Right cardiac atrium (tissue), 5 donors: ENCODE measurements around the gene ANO1. TPM values are rescaled to one million over a fixed set of nuclear protein-coding genes. Genes with fewer than 3 reads are reported as not detected.

Experiments used
- ATAC-seq, 2 donors: fragments of 200-7000 bp; cut with Tn5 transposase; one replicate each; pipeline versions ENCODE4 v1.8.0 to v1.9.1; 2020; ENCODE audit warnings: moderate library complexity in 2 of 2, mild to moderate bottlenecking in 1 of 2
- DNase-seq, 3 donors: peaks; one replicate each; pipeline ENCODE4 v3.0.0-alpha.2; 2020
- H3K27ac ChIP-seq: one replicate; pipeline ENCODE4 v1.5.1; 2013; ENCODE audit warnings: mild to moderate bottlenecking, low read length, control low read depth, moderate library complexity
- H3K27me3 ChIP-seq: one replicate; pipeline ENCODE4 v1.6.1; 2013; ENCODE audit not compliant: control insufficient read depth, insufficient read depth
- H3K4me1 ChIP-seq: one replicate; pipeline ENCODE4 v1.6.1; 2013; ENCODE audit warnings: low read length; ENCODE audit not compliant: control insufficient read depth, insufficient read depth
- H3K4me3 ChIP-seq: one replicate; pipeline ENCODE4 v1.5.1; 2013; ENCODE audit warnings: low read length, control low read depth
- H3K9me3 ChIP-seq: one replicate; pipeline ENCODE4 v1.6.1; 2013; ENCODE audit warnings: low read length; ENCODE audit not compliant: control insufficient read depth
- WGBS: extraction: QIAGEN DNeasy Blood & Tissue Kit; methylation state at CpG from one replicate; pipeline ENCODE4 v1.1.7; 2013; 5-methylcytosine and 5-hydroxymethylcytosine counted together
- intact Hi-C, 4 donors: fragments of 100-400 bp; cut with DNase I; formaldehyde crosslinking; loops; one replicate each; pipeline versions ENCODE4 v1.11.0 to v1.14.0; 2022 to 2023
- polyA plus RNA-seq: library from polyadenylated mRNA; stranded (reverse); fragments of 200-250 nt; gene quantifications from one replicate; pipeline ENCODE4 v1.2.3, GENCODE V29; 2013
- total RNA-seq, 4 donors: library from RNA; stranded (reverse); fragmentation: NEBNext Ultra II Directional; extraction: Animal tissue kit (Norgen Biotek cat#: 25700); gene quantifications; one replicate each; pipeline ENCODE4 v1.2.1, GENCODE V29; 2021
- donor health status: healthy with polysubstance abuse.
- donor health status: DM: no; HTN: yes; CAD: no.
- donor health status: DM: no; HTN: no; CAD: no.
- donor health status: DM: no; HTN: yes; CAD: no; lungs with severe emphysema.
- donor health status: DM: yes; HTN: yes; CAD: no.

Gene ANO1
- total and polyA plus RNA-seq, 5 donors = 6.8 to 18.2 (median 8.8) TPM

DNA sequence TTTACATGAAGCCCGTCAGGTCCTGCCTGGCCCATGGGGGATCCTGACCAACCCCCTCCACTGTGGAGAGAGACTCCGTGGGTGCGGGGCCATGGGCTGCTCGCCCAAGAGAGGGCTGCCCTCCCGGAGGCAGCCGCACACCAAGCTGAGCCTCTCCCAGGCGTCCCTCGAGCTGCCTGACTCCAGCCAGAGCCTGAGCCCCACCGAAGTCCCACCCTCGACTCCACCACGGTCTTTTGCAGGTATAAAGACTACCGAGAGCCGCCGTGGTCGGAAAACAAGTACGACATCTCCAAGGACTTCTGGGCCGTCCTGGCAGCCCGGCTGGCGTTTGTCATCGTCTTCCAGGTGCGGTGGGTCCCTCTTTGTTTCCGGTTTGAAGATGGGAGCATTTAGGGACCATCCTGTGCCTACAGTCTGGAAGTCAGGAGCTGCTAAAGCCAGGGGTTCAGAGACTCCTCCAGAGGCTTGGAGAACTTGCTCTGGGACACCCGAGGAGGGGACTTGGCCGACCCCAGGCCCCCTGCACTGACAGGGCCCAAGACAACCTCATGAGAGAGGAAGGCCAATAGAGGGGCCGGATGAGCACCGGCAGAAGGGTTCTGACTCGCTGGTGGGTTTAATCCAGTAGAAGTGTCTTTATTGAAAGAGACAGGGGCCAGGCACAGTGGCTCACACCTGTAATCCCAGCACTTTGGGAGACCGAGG lies 107.4 kb downstream of the ANO1 start:
- WGBS = 91% methylated on average over 28 of the region's 28 CpGs
- Histone ChIP-seq H3K27me3 (no peaks in the 10 kb centered on the region), H3K9me3 (no peaks in the 10 kb centered on the region), H3K4me1 (no peaks in the 10 kb centered on the region), H3K4me3 (no peak overlapping the region), H3K27ac (no peak overlapping the region)
- DNase-seq (peak in 1 of 3 donors; percentile 42), ATAC-seq (no peak)
- intact Hi-C loops = loop anchor here in 1 of 4 donors (10.0 kb wide), 1 partner anchor 91 kb away; no protein-coding TSS in a partner anchor

DNA sequence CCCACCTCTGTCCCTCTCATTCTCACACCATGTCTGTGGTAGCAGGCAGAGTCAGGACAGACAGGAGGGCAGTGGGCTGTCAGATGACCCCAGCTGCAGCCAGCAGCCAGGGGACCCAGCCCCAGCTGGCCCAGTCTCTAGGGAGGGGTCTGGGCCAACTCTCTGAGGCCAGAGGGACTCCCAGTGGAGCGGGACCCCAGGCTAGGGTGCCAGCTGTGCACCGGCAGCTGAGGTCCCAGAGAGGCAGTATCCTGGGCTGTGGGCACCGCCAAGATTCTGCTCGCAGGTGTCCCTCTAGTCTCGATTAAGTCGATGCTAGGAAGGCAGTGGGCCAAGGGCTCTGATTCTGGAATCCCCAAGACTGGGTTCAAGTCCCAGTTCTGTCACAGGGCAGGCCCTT lies 108.3 kb downstream of the ANO1 start:
- no peak for ATAC-seq
- intact Hi-C loops = loop anchor here in 1 of 4 donors (10.0 kb wide), 1 partner anchor 92 kb away; no protein-coding TSS in a partner anchor
- H3K4me3 ChIP-seq = no peak overlapping the region
- peak in 1 of 3 donors; percentile 27 for DNase-seq
- H3K27ac ChIP-seq = no peak overlapping the region
- no peaks in the 10 kb centered on the region for H3K4me1 ChIP-seq
- H3K9me3 ChIP-seq = no peaks in the 10 kb centered on the region
- 88% methylated on average over 6 of the region's 6 CpGs for WGBS
- no peaks in the 10 kb centered on the region for H3K27me3 ChIP-seq

DNA sequence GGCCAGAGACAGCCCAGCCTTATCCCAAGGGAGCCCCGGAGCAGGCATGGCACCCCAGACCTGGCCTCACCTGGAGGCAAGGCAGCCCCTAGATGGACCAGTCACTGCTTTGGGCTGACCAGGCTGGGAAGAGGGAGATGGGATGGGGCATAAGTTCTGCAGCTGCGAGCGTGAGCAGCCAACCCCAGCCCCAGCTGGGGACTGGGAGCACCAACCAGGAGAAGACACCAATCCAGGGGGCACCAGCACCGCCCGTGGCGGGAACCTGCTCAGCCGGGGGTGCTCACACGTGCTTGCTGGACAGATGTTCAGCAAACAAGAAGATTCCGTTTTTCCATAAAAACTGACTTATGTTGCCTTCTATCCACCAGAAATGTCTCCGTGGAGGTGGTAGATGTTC lies 108.8 kb downstream of the ANO1 start:
- WGBS = 89% methylated on average over 10 of the region's 10 CpGs
- Histone ChIP-seq H3K9me3 (no peaks in the 10 kb centered on the region), H3K4me3 (no peak overlapping the region), H3K27ac (no peak overlapping the region), H3K4me1 (no peaks in the 10 kb centered on the region), H3K27me3 (no peaks in the 10 kb centered on the region)
- DNase-seq (peak in 2 of 3 donors; percentile 4 to 49), ATAC-seq (no peak)
- intact Hi-C loops = loop anchor here in 1 of 4 donors (10.0 kb wide), 1 partner anchor 92 kb away; no protein-coding TSS in a partner anchor

DNA sequence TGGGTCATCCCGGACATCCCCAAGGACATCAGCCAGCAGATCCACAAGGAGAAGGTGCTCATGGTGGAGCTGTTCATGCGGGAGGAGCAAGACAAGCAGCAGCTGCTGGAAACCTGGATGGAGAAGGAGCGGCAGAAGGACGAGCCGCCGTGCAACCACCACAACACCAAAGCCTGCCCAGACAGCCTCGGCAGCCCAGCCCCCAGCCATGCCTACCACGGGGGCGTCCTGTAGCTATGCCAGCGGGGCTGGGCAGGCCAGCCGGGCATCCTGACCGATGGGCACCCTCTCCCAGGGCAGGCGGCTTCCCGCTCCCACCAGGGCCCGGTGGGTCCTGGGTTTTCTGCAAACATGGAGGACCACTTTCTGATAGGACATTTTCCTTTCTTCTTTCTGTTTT lies 109.7 kb downstream of the ANO1 start:
- H3K4me3 ChIP-seq = no peak overlapping the region
- intact Hi-C loops = loop anchor here in 1 of 4 donors (10.0 kb wide), 1 partner anchor 93 kb away; no protein-coding TSS in a partner anchor
- H3K4me1 ChIP-seq = no peaks in the 10 kb centered on the region
- no peaks in the 10 kb centered on the region for H3K27me3 ChIP-seq
- 85% methylated on average over 15 of the region's 15 CpGs for WGBS
- DNase-seq = peak in 1 of 3 donors; percentile 37
- H3K27ac ChIP-seq = no peak overlapping the region
- no peaks in the 10 kb centered on the region for H3K9me3 ChIP-seq
- no peak for ATAC-seq

DNA sequence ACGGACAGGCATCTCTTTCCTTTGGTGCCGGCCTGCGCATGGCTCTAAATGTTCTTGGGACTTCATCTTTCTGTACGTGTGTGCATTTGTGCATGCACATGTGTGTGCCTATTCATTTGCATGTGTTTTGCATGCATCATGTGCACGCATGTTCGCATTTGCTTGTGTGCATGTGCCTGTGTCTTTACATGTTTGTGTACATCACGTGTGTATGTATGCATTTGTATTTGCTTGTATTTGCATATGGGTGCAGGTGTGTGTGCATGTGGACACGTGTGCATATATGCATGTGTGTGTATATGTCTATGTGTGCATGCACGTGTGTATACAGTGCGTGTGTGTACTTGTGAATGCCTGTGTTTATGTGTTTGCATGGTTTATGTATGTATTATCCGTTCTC lies 111.5 kb downstream of the ANO1 start:
- Histone ChIP-seq H3K4me1 (no peaks in the 10 kb centered on the region), H3K27ac (no peak overlapping the region), H3K4me3 (no peak overlapping the region), H3K27me3 (no peaks in the 10 kb centered on the region), H3K9me3 (no peaks in the 10 kb centered on the region)
- ATAC-seq (no peak), DNase-seq (peak in 1 of 3 donors; percentile 8)
- intact Hi-C loops = loop anchor here in 2 of 4 donors (5.0 to 10.0 kb wide), 4 partner anchors 95 to 505 kb away; no protein-coding TSS in a partner anchor
- 88% methylated on average over 11 of the region's 11 CpGs for WGBS

DNA sequence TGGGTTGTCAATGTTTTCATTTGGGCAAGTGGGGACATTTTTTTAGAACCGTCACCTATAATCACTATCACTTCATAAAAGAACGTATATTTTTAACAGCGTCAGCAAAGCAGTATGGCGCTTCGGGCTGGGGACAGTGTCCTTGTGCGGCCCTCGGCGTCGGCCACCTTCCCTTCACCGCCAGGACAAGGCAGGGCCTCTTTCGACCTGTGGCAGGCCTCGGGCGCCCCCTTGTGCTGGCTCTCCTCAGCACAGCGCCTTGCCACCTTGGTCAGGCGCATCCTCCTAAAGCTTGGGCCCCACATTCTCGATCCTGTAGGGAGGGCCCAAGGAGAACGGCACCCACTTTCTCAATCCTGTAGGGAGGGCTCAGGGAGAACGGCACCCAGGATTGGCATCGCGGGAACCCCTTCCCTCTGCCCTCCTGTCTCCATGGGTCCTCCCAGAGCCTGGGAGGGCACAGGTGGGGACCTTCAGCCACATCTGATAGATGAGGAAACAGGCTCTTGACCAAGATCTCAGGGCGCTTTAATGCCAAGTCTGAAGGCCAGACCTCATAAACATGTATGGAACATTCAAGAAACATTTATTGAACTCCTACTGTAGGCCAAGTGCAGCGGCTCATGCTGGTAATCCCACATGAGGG lies 113.5 kb downstream of the ANO1 start:
- 11% methylated on average over 22 of the region's 22 CpGs for WGBS
- intact Hi-C loops = loop anchor here (2.0 to 10.0 kb wide), 4 partner anchors 273 to 507 kb away; no protein-coding TSS in a partner anchor
- ATAC-seq = peak; percentile 90 to 91
- Histone ChIP-seq H3K9me3 (no peaks in the 10 kb centered on the region), H3K27ac (no peak overlapping the region), H3K4me3 (no peak overlapping the region), H3K27me3 (no peaks in the 10 kb centered on the region), H3K4me1 (no peaks in the 10 kb centered on the region)
- peak; percentile 81 to 94 (median 94) for DNase-seq

DNA sequence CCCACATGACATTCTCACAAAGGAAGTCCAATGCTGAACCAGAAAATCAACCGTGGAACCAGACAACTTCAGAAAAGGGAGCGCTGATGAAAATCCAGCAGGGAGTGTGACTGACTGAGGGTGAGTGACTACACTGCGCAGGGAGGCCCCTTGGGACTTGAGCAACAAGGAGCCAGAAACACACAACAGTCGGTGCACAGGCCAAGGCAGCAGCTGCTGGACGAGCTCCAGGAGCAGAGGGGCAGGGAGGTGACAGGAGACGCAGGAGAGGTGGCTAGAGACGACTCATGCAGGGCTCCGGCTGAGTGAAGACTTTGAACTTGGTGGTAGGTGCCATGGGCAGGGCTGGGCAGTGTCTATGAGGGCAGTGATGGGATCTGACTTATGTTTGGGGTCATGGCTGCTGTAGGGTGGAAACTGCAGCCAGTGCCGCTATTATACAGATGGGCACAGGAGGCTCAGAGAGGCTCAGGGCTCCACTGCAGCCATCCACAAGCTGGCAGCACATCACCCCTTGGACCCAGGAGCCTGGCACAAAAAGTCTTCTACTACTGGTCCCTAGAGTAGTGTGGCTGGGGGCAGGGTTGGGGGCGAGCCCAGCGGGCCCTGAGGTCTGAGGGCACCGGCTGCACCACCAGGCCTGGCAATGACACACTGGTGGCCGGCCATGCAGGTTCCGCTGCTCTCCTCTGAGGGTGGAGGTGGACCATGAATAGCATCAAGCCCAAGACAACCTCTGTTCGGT lies 114.7 kb downstream of the ANO1 start:
- 71% methylated on average over 15 of the region's 15 CpGs for WGBS

DNA sequence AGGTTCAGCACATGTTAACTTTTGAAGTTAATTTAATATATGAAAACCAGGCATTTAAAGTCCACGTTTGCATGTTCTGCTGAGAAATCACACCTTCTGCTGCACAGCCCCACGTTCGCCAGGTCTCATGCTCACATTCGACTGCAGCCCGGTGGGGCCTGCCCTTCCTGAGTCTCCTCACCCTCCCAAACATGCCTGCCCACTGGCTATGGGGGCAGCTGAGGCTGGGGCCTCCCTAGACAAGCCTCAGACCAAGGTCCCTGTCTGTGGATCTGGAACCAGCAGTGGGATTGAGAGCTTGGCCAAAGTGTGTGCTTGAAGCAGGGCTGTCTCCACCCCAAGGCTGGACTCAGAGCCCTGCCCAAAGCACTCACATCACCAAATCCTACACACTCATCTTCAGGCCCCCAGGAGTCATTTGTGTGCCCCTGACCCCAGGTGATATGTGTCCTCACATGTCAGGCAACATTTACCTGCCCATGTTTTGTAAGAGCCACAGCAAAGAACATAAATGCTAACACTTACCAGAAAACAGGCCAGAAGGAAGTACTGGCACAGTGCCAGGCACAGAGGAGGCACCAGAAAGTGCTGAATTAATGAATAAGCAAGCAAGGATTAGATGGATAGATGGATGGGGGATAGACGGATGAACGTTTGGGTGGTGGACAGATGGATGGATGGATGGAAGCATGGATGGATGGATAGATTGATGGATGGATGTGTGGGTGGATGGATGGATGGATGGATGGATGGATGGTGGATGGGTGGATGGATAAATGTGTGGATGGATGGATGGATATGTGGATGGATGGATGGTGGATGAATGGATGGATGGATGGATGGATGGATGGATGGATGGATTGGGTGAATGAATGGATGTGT lies 115.5 kb downstream of the ANO1 start:
- H3K4me3 ChIP-seq = no peak overlapping the region
- no peaks in the 10 kb centered on the region for H3K27me3 ChIP-seq
- no peak overlapping the region for H3K27ac ChIP-seq
- intact Hi-C loops = loop anchor here (2.0 to 10.0 kb wide), 4 partner anchors 275 to 509 kb away; no protein-coding TSS in a partner anchor
- 83% methylated on average over 7 of the region's 7 CpGs for WGBS
- no peaks in the 10 kb centered on the region for H3K4me1 ChIP-seq
- DNase-seq (peak in 2 of 3 donors; percentile 24 to 25), ATAC-seq (no peak)
- H3K9me3 ChIP-seq = no peaks in the 10 kb centered on the region

More for the DNA sequence above, 114.7 kb downstream of the ANO1 start:
- intact Hi-C loops = loop anchor here (2.0 to 10.0 kb wide), 4 partner anchors 274 to 508 kb away; no protein-coding TSS in a partner anchor
- no peak overlapping the region for H3K27ac ChIP-seq
- H3K4me1 ChIP-seq = no peaks in the 10 kb centered on the region
- no peaks in the 10 kb centered on the region for H3K9me3 ChIP-seq
- ATAC-seq = no peak
- H3K4me3 ChIP-seq = no peak overlapping the region
- no peaks in the 10 kb centered on the region for H3K27me3 ChIP-seq
- peak in 1 of 3 donors; percentile 71 for DNase-seq

DNA sequence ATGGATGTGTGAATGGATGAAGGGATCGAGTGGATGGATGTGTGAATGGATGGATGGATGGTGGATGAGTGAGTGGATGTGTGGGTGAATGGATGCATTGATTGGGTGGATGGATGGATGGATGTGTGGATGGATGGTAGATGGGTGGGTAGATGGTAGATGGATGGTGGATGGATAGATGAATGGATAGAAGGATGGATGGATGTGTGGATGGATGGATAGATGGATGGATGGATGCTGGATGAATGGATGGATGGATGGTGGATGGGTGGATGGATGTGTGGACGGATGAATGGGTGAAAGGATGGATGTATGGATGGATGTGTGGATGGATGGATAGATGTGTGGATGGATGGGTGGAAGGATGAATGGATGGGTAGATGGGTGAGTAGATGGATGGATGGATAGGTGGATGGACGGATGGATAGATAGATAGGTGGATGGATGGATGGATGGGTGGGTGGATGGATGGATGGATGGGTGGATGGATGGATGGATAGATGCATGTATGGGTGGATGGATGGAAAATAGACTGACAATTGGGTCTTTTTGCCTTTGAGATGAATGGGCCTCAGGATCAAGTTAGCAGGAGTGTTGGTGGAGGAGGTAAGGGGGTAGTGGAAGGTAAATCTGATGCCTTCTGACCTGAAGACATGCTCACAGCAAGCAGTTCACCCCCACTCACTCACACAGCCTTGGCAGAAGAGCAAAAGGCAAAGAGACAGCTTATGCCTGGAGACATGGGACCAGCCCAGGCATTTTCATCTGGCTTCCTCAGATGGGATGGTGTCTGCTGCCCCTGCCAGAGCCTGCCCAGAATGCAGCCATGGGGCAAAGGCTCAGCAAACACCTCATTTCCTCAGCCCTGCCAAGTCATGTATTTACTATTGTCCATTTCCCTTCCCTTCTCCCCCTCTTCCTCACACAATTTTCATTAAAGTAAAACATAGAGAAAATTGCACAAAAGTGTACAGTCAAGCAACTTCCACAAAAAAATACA lies 117.0 kb downstream of the ANO1 start:
- no peaks in the 10 kb centered on the region for H3K4me1 ChIP-seq
- peak in 1 of 3 donors; percentile 13 for DNase-seq
- intact Hi-C loops = loop anchor here in 2 of 4 donors (5.0 to 10.0 kb wide), 3 partner anchors 278 to 510 kb away; no protein-coding TSS in a partner anchor
- H3K27ac ChIP-seq = no peak overlapping the region
- H3K9me3 ChIP-seq = no peaks in the 10 kb centered on the region
- H3K4me3 ChIP-seq = no peak overlapping the region
- WGBS = 73% methylated on average over 3 of the region's 3 CpGs
- no peaks in the 10 kb centered on the region for H3K27me3 ChIP-seq
- ATAC-seq = no peak
